A673 (cell line): ENCODE data around the gene GBA3.

Source experiments
- EZH2 ChIP-seq: fragments of 200-600 bp; sonication (generic); IDR thresholded peaks from 2 replicates; pipeline ENCODE4 v1.6.1; 2017; ENCODE audit warnings: borderline replicate concordance, low read depth, mild to moderate bottlenecking, mixed read lengths, antibody characterized with exemption, low read length; ENCODE audit not compliant: poor library complexity, severe bottlenecking
- TF ChIP-seq, protein P1 (sequence below): fragments of 300-800, 200-600 bp; sonication (generic); conservative IDR thresholded peaks from 2 replicates; pipeline ENCODE4 v1.5.1; 2017; ENCODE audit warnings: low read depth, mild to moderate bottlenecking, antibody characterized with exemption, low read length, moderate library complexity, mixed read lengths

DNA sequence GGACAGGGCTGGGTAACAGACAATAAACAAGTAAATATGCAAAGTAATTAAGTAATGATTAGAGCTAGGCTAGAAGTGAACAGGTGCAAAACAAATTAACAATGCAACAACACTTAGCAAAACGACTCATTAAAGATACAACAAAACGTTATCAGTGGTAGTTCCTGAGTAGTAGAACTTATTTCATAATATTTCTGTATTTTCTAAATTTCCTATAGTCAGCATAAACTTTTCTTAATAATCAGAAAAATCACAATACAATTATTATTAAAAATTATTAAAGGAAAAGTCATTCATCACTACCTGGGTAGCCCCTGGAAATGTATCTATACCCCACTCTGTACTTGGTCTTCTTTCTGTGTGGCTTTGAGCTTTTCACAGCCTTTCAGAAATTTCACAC lies 166.6 kb downstream of the GBA3 start:
- TF ChIP-seq, protein P1, sequence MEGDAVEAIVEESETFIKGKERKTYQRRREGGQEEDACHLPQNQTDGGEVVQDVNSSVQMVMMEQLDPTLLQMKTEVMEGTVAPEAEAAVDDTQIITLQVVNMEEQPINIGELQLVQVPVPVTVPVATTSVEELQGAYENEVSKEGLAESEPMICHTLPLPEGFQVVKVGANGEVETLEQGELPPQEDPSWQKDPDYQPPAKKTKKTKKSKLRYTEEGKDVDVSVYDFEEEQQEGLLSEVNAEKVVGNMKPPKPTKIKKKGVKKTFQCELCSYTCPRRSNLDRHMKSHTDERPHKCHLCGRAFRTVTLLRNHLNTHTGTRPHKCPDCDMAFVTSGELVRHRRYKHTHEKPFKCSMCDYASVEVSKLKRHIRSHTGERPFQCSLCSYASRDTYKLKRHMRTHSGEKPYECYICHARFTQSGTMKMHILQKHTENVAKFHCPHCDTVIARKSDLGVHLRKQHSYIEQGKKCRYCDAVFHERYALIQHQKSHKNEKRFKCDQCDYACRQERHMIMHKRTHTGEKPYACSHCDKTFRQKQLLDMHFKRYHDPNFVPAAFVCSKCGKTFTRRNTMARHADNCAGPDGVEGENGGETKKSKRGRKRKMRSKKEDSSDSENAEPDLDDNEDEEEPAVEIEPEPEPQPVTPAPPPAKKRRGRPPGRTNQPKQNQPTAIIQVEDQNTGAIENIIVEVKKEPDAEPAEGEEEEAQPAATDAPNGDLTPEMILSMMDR, result no peak
- TF ChIP-seq EZH2, result no peak
